ENCODE data around the gene PHKG2. TPM values are rescaled to one million over a fixed set of nuclear protein-coding genes. Genes with fewer than 3 reads are reported as not detected.

Gene PHKG2
- total RNA-seq, 8 experiments from 2014 or later: 12.0 to 35.7 (median 18.6) TPM

DNA sequence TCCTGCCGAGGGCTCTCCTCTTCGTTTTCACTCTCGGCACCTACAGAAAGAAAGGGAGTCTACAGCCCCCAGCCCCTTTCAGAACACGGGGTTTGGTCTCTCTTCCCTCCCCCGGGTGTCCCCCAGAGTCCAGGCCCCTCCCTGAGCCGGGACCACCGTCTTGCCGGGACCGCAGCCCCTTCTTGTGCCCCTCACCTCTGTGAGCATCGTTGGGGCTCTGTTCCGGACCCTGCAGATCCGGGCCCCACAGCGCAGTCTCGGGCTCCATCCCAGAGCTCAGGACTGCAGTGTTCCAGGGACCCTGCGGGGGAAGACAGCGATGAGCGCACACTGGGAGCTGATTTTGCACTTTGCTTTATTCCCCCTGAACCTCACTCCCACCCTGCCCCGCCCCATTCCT, 36.0 kb downstream of the PHKG2 start:
- Histone ChIP-seq H3K4me1 (replicated peaks in 1 of 2) (peaks cover 6 to 12% of the 10 kb centered on the region in 2 donors), H3K27ac (no peak overlapping the region), H3K4me3 (no peak overlapping the region)
- in situ Hi-C loops (cut with MboI; ENCODE audit: low pct_unique_long_range_greater_than_20kb in 2 of 9, low sequenced_read_pairs in 9 of 9, unreplicated experiment in 9 of 9): loop anchor here in 2 of 9 experiments (25.0 kb wide), 1 partner anchor 103 kb away; the partner anchor contains the start of genes BCL7C (in 2 of the 2) and CTF1 (in 2 of the 2)
- no CpG with 5 or more reads among the region's 18 CpGs for WGBS, 10 experiments
- no peak for ATAC-seq (replicated peaks in 6 of 8)

DNA sequence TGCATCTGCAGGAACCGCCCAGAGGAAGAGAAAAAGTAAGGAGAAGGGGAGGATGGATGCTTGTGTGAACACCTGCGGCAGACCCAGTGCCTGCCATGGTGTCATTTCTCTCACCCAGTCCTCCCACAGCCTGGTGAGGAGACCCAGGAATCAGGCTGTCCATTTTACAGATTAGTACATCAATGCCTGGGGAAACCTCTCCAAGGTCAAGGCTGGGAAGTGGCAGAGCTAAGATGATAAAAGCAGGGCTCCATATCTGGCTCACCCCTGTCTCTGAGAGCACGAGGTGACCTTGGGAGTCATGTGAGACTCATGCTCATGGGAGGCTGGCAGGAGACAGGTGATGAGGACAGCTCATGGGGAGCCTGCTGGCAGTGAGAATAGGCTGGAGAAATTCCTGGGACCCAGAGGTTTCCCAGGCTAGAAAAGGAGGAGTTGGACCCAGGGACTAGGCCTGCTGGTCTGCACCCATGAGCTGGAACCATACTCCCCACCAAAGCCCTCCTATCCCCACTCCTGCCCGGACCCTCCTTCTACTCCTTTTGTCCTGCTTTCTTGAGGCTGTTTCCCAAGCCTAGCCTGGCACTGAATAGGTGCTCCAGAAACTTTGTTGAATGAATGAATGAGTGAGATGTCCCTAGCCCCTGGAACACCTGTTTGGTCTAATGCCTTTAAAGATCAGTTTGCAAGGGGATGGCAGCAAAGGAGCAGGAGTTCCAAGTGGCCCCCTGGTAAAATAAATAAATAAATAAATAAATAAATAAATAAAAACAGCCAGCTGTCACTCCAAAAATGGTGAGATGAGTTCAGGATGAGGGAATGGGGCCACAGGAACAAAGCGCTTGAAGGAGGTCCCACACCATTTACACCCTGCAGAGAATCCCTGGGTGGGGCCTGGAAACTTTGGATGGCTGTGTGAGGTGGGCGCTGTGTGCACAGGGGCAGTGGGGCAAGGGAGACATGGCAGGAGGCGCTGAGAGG, 37.2 kb downstream of the PHKG2 start:
- 43 to 100% (median 79%) methylated on average over 1 to 7 of the region's 7 CpGs for WGBS, 10 experiments
- peak overlapping the region; percentile 94 to 100 (median 98) for H3K4me3 ChIP-seq
- no peak for ATAC-seq (replicated peaks in 6 of 8)
- in situ Hi-C loops (cut with MboI; ENCODE audit: low pct_unique_long_range_greater_than_20kb in 2 of 9, low sequenced_read_pairs in 9 of 9, unreplicated experiment in 9 of 9): loop anchor here in 2 of 9 experiments (25.0 kb wide), 1 partner anchor 102 kb away; the partner anchor contains the start of genes BCL7C (in 2 of the 2) and CTF1 (in 2 of the 2)
- H3K4me1 ChIP-seq (replicated peaks in 1 of 2): peaks cover 6 to 12% of the 10 kb centered on the region in 2 donors
- H3K27ac ChIP-seq: peak overlapping the region in 1 of 2 donors; percentile 96

DNA sequence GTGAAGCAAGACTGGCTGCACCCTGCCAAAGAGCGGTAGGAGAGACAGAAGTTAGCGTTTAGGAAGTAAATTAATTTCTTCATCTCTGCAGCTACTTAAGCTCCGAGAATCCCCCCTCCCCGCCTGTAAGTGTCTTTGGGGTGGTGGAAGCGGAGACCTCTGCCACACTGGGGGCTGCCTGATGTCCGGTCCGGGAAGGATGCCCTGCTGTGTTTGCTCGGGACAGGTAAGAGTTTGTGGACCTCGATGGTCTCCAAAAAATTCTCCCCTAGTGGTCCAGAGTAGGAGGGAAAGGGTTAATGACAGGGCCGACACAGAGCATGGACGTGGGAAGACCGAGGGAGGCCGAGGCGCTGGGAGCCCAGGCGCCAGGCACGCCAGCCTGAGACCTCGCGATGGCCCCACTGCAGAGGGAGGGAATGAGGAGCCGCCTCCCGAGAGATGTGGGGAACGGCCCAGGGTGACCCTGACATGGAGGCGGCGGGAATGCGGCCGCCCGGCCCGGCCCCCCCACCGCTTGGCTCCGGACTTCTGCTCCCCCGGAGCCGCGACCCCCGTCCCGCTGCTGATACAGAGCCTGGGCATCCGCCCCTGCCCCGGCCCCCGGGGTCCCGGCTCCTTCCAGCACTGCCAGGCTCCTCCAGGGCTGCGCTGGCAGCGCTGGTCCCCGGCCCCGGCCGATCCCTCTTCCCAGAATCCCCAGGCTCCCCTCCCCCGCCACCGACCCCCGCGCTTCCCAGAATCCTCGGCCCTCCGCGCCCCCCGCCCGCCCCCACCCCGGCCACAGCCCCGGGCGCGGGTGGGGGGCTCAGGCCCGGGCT, 38.1 kb downstream of the PHKG2 start:
- Histone ChIP-seq H3K4me1 (replicated peaks in 1 of 2) (peaks cover 6 to 12% of the 10 kb centered on the region in 2 donors), H3K27ac (peak overlapping the region; percentile 93 to 96), H3K4me3 (peak overlapping the region; percentile 94 to 100 (median 98))
- 0 to 40% (median 9%) methylated on average over 1 to 14 of the region's 57 CpGs; no CpG with 5 or more reads in 6 of the 10 experiments for WGBS, 10 experiments
- in situ Hi-C loops (cut with MboI; ENCODE audit: low pct_unique_long_range_greater_than_20kb in 2 of 9, low sequenced_read_pairs in 9 of 9, unreplicated experiment in 9 of 9): loop anchor here in 2 of 9 experiments (25.0 kb wide), 1 partner anchor 101 kb away; the partner anchor contains the start of genes BCL7C (in 2 of the 2) and CTF1 (in 2 of the 2)
- ATAC-seq (replicated peaks in 6 of 8): peak; percentile 77 to 91 (median 81)

DNA sequence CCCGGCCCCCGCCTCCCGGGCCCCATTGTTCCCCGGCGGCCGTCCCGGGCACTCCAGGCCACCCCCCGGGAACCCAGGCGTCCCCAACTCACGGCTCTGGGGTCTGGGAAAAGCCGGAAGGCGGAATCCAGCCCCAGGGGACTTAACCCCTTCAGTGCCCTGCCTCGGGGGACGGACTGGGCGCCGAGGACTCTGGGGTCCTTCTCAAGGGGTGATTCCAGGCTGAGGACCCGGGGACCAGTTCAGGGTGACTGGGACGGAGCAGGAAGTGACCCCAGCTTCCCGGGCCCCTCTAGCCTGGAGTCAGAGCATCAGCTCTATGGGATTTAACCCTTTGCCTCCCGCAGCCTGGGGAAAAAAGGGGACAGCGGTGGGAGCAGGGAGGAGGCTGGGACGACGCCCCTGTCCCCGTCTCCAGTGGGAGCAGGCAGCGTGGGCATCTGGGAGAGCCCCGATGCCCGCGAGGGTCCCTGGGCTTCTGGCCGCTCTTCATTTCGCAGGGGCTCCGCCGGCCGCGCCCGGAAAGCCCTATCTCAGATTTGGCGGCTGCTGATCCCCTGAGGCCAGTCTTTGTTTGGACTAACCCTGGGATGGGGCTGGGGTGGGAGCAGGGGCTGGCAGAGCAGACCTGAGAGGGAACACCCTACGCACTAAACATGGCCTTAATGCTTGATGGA, 38.8 kb downstream of the PHKG2 start, which contains the start of gene ZNF629:
ZNF629 (minus strand) TSS at position 270 of the 677 bp plus-strand sequence. CDS start 2,723 bp downstream, outside the sequence.
- Histone ChIP-seq H3K4me3 (peak within 1 kb of the TSS; percentile 94 to 100 (median 98)), H3K27ac (peak within 1 kb of the TSS; percentile 93 to 96), H3K4me1 (replicated peaks in 1 of 2) (peaks cover 6 to 12% of the 10 kb centered on the region in 2 donors)
- ATAC-seq (replicated peaks in 6 of 8): peak; percentile 70 to 86 (median 82)
- in situ Hi-C loops (cut with MboI; ENCODE audit: low pct_unique_long_range_greater_than_20kb in 2 of 9, low sequenced_read_pairs in 9 of 9, unreplicated experiment in 9 of 9): loop anchor here in 2 of 9 experiments (25.0 kb wide), 1 partner anchor 100 kb away; the partner anchor contains the start of genes BCL7C (in 2 of the 2) and CTF1 (in 2 of the 2)
- 0 to 33% (median 0%) methylated on average over 1 to 2 of the region's 37 CpGs; no CpG with 5 or more reads in 7 of the 10 experiments for WGBS, 10 experiments

DNA sequence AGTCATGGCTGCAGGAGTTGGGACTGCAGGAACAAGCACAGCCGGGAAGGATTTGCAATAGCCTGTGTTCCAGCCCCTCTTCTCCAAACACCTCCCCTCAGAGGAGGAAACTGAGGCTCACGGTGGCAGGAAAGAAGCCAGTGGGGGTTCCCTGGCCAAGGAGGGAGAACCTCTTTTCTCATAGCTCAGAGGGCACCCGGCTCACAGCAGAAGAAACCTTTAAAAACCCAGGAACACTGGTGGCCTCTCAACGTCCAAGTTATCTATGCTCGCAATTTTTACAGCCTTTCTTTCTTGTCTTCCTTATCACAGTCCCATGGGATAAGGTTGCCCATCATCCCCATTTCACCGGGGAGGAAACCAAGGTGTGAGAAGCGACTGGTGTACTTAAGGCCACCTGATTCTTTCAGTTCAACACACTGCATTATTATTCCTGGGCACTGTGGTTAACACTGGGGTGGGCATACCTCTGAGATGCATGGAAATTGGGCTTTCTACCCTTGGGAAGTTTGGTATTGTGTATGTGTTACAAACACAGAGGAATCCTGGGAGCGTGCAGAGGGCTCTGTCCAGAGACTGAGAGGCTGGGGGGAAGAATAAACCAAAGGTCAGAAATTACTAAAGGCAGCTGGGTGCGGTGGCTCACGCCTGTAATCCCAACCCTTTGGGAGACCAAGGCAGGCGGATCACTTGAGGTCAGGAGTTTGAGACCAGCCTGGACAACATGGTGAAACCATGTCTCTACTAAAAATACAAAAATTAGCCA, 39.6 kb downstream of the PHKG2 start:
- ATAC-seq (replicated peaks in 6 of 8): no peak
- in situ Hi-C loops (cut with MboI; ENCODE audit: low pct_unique_long_range_greater_than_20kb in 2 of 9, low sequenced_read_pairs in 9 of 9, unreplicated experiment in 9 of 9): loop anchor here in 2 of 9 experiments (25.0 kb wide), 1 partner anchor 100 kb away; the partner anchor contains the start of genes BCL7C (in 2 of the 2) and CTF1 (in 2 of the 2)
- 25 to 100% (median 59%) methylated on average over 1 to 9 of the region's 11 CpGs; no CpG with 5 or more reads in 2 of the 10 experiments for WGBS, 10 experiments
- H3K27ac ChIP-seq: peak overlapping the region; percentile 93 to 96
- H3K4me3 ChIP-seq: peak overlapping the region; percentile 94 to 100 (median 98)
- H3K4me1 ChIP-seq (replicated peaks in 1 of 2): peaks cover 6 to 12% of the 10 kb centered on the region in 2 donors

DNA sequence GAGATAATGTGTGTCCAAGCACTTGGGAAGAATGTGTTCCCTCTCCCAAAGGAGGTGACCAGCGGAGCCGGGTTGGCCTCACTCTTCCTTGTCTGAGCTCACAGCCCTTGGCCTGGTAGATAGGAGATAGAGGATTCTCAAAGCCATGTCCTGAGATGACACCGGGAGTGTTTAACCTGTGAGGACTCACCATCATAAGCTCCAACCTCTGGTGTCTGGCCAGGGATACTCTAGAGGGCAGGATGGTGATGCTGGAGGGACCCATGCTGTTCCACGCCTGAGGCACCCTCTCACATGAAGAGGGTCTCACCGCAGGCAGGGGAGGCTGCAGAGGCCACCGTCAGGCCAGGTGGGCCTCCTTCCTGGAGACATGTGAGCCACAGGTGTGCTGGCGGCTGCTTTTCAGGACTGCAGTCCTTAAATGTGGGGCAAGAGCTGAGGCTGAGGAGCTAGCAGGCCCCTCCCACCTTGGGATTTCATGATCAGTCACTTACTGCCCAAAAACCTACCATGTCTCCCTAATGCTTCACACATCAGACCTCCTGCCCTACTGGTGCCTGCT, 45.4 kb downstream of the PHKG2 start:
- ATAC-seq (replicated peaks in 6 of 8): no peak
- no peak overlapping the region for H3K4me3 ChIP-seq
- WGBS, 10 experiments: 57 to 95% (median 84%) methylated on average over 1 to 4 of the region's 7 CpGs; no CpG with 5 or more reads in 6 of the 10 experiments
- no peaks in the 10 kb centered on the region for H3K4me1 ChIP-seq (replicated peaks in 1 of 2)
- H3K27ac ChIP-seq: no peak overlapping the region
- in situ Hi-C loops (cut with MboI; ENCODE audit: low pct_unique_long_range_greater_than_20kb in 2 of 9, low sequenced_read_pairs in 9 of 9, unreplicated experiment in 9 of 9): loop anchor here in 2 of 9 experiments (25.0 kb wide), 1 partner anchor 94 kb away; the partner anchor contains the start of genes BCL7C (in 2 of the 2) and CTF1 (in 2 of the 2)

DNA sequence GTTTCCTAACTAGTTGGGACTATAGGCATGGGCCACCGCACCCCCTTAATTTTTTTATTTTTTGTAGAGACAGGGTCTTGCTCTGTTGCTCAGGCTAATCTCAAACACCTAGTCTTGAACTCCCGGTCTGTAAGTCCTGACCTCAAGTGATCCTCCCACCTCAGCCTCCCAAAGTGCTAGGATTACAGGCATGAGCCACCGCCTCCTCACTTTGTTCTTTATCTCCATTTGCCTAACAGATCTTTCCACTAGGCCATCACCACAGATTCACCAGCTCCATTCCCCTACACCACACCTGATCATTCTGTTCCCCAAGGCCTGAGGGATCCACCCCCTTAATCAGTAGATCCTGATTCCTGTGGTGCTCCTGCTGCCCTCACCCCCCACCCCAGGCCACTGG, 46.4 kb downstream of the PHKG2 start:
- in situ Hi-C loops (cut with MboI; ENCODE audit: low pct_unique_long_range_greater_than_20kb in 2 of 9, low sequenced_read_pairs in 9 of 9, unreplicated experiment in 9 of 9): loop anchor here in 2 of 9 experiments (25.0 kb wide), 1 partner anchor 93 kb away; the partner anchor contains the start of genes BCL7C (in 2 of the 2) and CTF1 (in 2 of the 2)
- Histone ChIP-seq H3K27ac (no peak overlapping the region), H3K4me1 (replicated peaks in 1 of 2) (no peaks in the 10 kb centered on the region), H3K4me3 (no peak overlapping the region)
- no peak for ATAC-seq (replicated peaks in 6 of 8)
- 50 to 100% (median 80%) methylated on average over 1 to 3 of the region's 3 CpGs; no CpG with 5 or more reads in 3 of the 10 experiments for WGBS, 10 experiments

DNA sequence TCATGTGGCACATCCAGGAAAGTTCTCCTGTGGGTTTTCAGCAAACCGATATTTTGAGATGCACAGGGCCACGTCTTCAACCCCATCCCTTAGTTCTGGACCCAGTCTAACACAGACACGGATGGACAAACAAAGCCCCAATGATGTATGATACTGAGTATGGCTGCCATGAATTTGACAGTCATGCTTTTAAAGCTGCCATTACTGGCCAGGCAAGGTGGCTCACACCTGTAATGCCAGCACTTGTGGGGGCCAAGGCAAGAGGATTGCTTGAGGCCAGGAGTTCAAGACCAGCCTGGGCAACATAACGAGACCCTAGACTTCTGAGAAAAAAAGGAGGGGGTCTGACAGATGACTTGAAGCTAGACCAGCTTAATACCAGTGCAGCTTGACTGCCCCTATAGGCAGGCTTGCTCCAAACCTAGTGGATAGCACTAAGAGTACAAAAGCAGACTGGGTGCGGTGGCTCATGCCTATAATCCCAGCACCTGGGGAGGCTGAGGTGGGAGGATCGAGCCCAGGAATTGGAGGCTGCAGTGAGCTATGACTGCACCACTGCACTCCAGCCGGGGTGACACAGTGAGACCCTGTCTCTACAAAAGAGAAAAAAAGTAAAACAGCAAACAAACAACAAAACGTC, 49.6 kb downstream of the PHKG2 start:
- Histone ChIP-seq H3K4me3 (no peak overlapping the region), H3K27ac (no peak overlapping the region), H3K4me1 (replicated peaks in 1 of 2) (no peaks in the 10 kb centered on the region)
- ATAC-seq (replicated peaks in 6 of 8): peak in 1 of 8 experiments; percentile 43
- in situ Hi-C loops (cut with MboI; ENCODE audit: low pct_unique_long_range_greater_than_20kb in 2 of 9, low sequenced_read_pairs in 9 of 9, unreplicated experiment in 9 of 9): loop anchor here in 2 of 9 experiments (25.0 kb wide), 1 partner anchor 90 kb away; the partner anchor contains the start of genes BCL7C (in 2 of the 2) and CTF1 (in 2 of the 2)
- WGBS, 10 experiments: 27 to 83% (median 43%) methylated on average over 2 to 6 of the region's 8 CpGs; no CpG with 5 or more reads in 3 of the 10 experiments

Measured in motor neuron (in vitro differentiated cells).